GM23338 (cell line): ENCODE data around the gene NDFIP1. TPM values are rescaled to one million over a fixed set of nuclear protein-coding genes. Genes with fewer than 3 reads are reported as not detected.

Experiments
- ATAC-seq: fragments of 200-7000 bp; cut with Tn5 transposase; 3 replicates; pipeline ENCODE4 v1.9.1; 2020
- DNase-seq: peaks from one replicate; pipeline ENCODE4 v3.0.0-alpha.2; 2015; ENCODE audit warnings: low spot score
- H2AFZ ChIP-seq: fragments of 200-600 bp; sonication (generic); 2 replicates; pipeline ENCODE4 v1.8.0; 2016; ENCODE audit warnings: antibody characterized with exemption, mild to moderate bottlenecking, moderate library complexity
- H3F3A ChIP-seq: fragments of 200-600 bp; sonication (generic); replicated peaks from 2 replicates; pipeline ENCODE4 v1.8.0; 2017; ENCODE audit warnings: antibody characterized with exemption, mixed run types, low read depth
- H3K27ac ChIP-seq: fragments of 200-600 bp; sonication (generic); 2 replicates; pipeline ENCODE4 v1.6.1; 2016; ENCODE audit warnings: low read depth
- H3K27me3 ChIP-seq: fragments of 200-600 bp; sonication (generic); 2 replicates; pipeline ENCODE4 v1.8.0; 2016; ENCODE audit warnings: mild to moderate bottlenecking, mixed run types, moderate library complexity; ENCODE audit not compliant: insufficient read depth
- H3K36me3 ChIP-seq: fragments of 200-600 bp; sonication (generic); 2 replicates; pipeline ENCODE4 v1.8.0; 2016; ENCODE audit warnings: mild to moderate bottlenecking; ENCODE audit not compliant: insufficient read depth
- H3K4me1 ChIP-seq: fragments of 200-600 bp; sonication (generic); 2 replicates; pipeline ENCODE4 v1.8.0; 2016; ENCODE audit warnings: mild to moderate bottlenecking, moderate library complexity; ENCODE audit not compliant: insufficient read depth
- H3K4me2 ChIP-seq: fragments of 200-600 bp; sonication (generic); 2 replicates; pipeline ENCODE4 v1.7.1; 2017; ENCODE audit warnings: mixed run types
- H3K4me3 ChIP-seq: fragments of 200-600 bp; sonication (generic); 2 replicates; pipeline ENCODE4 v1.6.1; 2016; ENCODE audit warnings: mixed run types
- H3K79me2 ChIP-seq: fragments of 200-600 bp; sonication (generic); replicated peaks from 2 replicates; pipeline ENCODE4 v1.8.0; 2017; ENCODE audit warnings: mild to moderate bottlenecking; ENCODE audit not compliant: insufficient read depth
- H3K9me2 ChIP-seq: fragments of 200-600 bp; sonication (generic); 2 replicates; pipeline ENCODE4 v1.8.0; 2017; ENCODE audit not compliant: insufficient read depth
- H4K20me1 ChIP-seq: fragments of 200-600 bp; sonication (generic); replicated peaks from 2 replicates; pipeline ENCODE4 v1.8.0; 2017; ENCODE audit warnings: mild to moderate bottlenecking; ENCODE audit not compliant: insufficient read depth
- H3K27ac Mint-ChIP-seq: 2 replicates; pipeline ENCODE4 v1.8.0; 2020; ENCODE audit warnings: inconsistent platforms, mild to moderate bottlenecking, moderate library complexity, mixed read lengths
- H3K27me3 Mint-ChIP-seq: 3 replicates; pipeline ENCODE4 v1.8.0; 2022; ENCODE audit warnings: low read depth, mild to moderate bottlenecking, moderate library complexity, mixed read lengths, inconsistent platforms; ENCODE audit not compliant: insufficient read depth, poor library complexity
- H3K36me3 Mint-ChIP-seq: 3 replicates; pipeline ENCODE4 v1.8.0; 2021; ENCODE audit warnings: low read depth, mild to moderate bottlenecking, inconsistent platforms, moderate library complexity, mixed read lengths
- H3K4me1 Mint-ChIP-seq: 3 replicates; pipeline ENCODE4 v1.8.0; 2020; ENCODE audit warnings: mild to moderate bottlenecking, inconsistent platforms, mixed read lengths
- H3K4me3 Mint-ChIP-seq: 3 replicates; pipeline ENCODE4 v1.8.0; 2021; ENCODE audit warnings: moderate library complexity, mild to moderate bottlenecking, inconsistent platforms, mixed read lengths
- H3K9me3 Mint-ChIP-seq: 3 replicates; pipeline ENCODE4 v1.8.0; 2020; ENCODE audit warnings: moderate library complexity, mild to moderate bottlenecking, inconsistent platforms, mixed read lengths
- CTCF ChIP-seq, 2 experiments: fragments of 200-600 bp in 1 of 2; sonication (generic) in 1 of 2; conservative IDR thresholded peaks; 2 replicates each; pipeline versions ENCODE4 v1.5.1 to v1.6.1; 2016 to 2017; ENCODE audit warnings: antibody characterized with exemption in 2 of 2, low read depth in 2 of 2, mild to moderate bottlenecking in 2 of 2, moderate library complexity in 1 of 2
- ETS1 ChIP-seq: IDR thresholded peaks from 2 replicates; pipeline ENCODE4 v1.6.1; 2016; ENCODE audit warnings: antibody characterized with exemption
- EZH2 ChIP-seq: fragments of 200-600 bp; sonication (generic); IDR thresholded peaks from one replicate; pipeline ENCODE4 v1.8.0; 2017; ENCODE audit warnings: antibody characterized with exemption, mild to moderate bottlenecking, low read depth; ENCODE audit not compliant: unreplicated experiment
- JUNB ChIP-seq: IDR thresholded peaks from one replicate; pipeline ENCODE4 v1.6.1; 2016; ENCODE audit warnings: antibody characterized with exemption; ENCODE audit not compliant: unreplicated experiment
- NANOG ChIP-seq: IDR thresholded peaks from 2 replicates; pipeline ENCODE4 v1.6.1; 2016; ENCODE audit warnings: antibody characterized with exemption, borderline replicate concordance
- REST ChIP-seq: IDR thresholded peaks from one replicate; pipeline ENCODE4 v1.6.1; 2018; ENCODE audit warnings: antibody characterized with exemption; ENCODE audit not compliant: unreplicated experiment
- ZNF114 ChIP-seq: fragments of 250-450 bp; sonication (Bioruptor Pico); IDR thresholded peaks from 2 replicates; pipeline ENCODE4 v1.5.0; 2020; ENCODE audit warnings: mild to moderate bottlenecking, moderate library complexity
- ZNF331 ChIP-seq: fragments of 250-450 bp; sonication (Bioruptor Pico); IDR thresholded peaks from 2 replicates; pipeline ENCODE4 v1.5.0; 2020; ENCODE audit warnings: low read depth, mild to moderate bottlenecking, moderate library complexity
- ZNF462 ChIP-seq: fragments of 250-450 bp; sonication (Bioruptor Pico); IDR thresholded peaks from 2 replicates; pipeline ENCODE4 v1.5.0; 2020; ENCODE audit warnings: mild to moderate bottlenecking, moderate library complexity
- polyA plus RNA-seq: library from polyadenylated mRNA; unstranded; fragments of >200 nt; fragmentation: Nextera tagmentation; extraction: Ambion mirVana; gene quantifications from 2 replicates; pipeline ENCODE4 v1.2.1, GENCODE V29; 2016
- total RNA-seq: library from RNA; depleted of rRNA; stranded (reverse); fragments of >200 nt; shearing (Covaris generic); gene quantifications from 2 replicates; pipeline ENCODE4 v1.2.3, GENCODE V29; 2014

NDFIP1 gene
- total and polyA plus RNA-seq, 2 experiments from 2014 or later, result 24.3 to 45.0 TPM

GRCh38 chr5:142098931-142099330 is 9.6 kb upstream of the NDFIP1 start:
- Histone ChIP-seq H3F3A (no peaks in the 10 kb centered on the region), H3K36me3 (no peaks in the 10 kb centered on the region), H3K4me3 (peak overlapping the region; percentile 15; the same call in 1 of the 2 replicates), H3K27ac (no peak overlapping the region), H3K9me2 (peaks cover 8% of the 10 kb centered on the region; the same call in 1 of the 2 replicates), H3K79me2 (no peaks in the 10 kb centered on the region), H3K27me3 (no peaks in the 10 kb centered on the region), H4K20me1 (no peaks in the 10 kb centered on the region), H3K4me1 (peaks cover 20% of the 10 kb centered on the region), H3K4me2 (peak overlapping the region; percentile 58), H2AFZ (no peak overlapping the region)
- H3K4me3 Mint-ChIP-seq, result no peak overlapping the region
- peaks cover 5% of the 10 kb centered on the region for H3K27me3 Mint-ChIP-seq
- DNase-seq (no peak), ATAC-seq (peak; percentile 26; the same call in 1 of the 3 replicates)
- TF ChIP-seq ZNF114 (no peak), ETS1 (no peak), ZNF331 (CRISPR knock-in tag) (no peak), CTCF (conservative IDR thresholded peaks at IDR 0.05; ENCODE audit: low read depth in 2 of 2) (no peak), JUNB (no peak), REST (no peak)
- no peaks in the 10 kb centered on the region; the same call in 2 of the 3 replicates for H3K9me3 Mint-ChIP-seq
- peaks cover 23% of the 10 kb centered on the region for H3K4me1 Mint-ChIP-seq
- peak overlapping the region; percentile 33; the same call in 1 of the 2 replicates for H3K27ac Mint-ChIP-seq
- no peaks in the 10 kb centered on the region for H3K36me3 Mint-ChIP-seq

- no peak for DNase-seq
- Mint-ChIP-seq H3K27me3 (peaks cover 5% of the 10 kb centered on the region), H3K9me3 (no peaks in the 10 kb centered on the region; the same call in 2 of the 3 replicates), H3K27ac (no peak overlapping the region; the same call in 1 of the 2 replicates), H3K36me3 (no peaks in the 10 kb centered on the region), H3K4me1 (peaks cover 23% of the 10 kb centered on the region), H3K4me3 (no peak overlapping the region)
- H3K4me2 ChIP-seq, result no peak overlapping the region
- H3K9me2 ChIP-seq, result peaks cover 8% of the 10 kb centered on the region; the same call in 1 of the 2 replicates
- no peak overlapping the region for H3K4me3 ChIP-seq
- no peak overlapping the region for H3K27ac ChIP-seq
- peaks cover 20% of the 10 kb centered on the region for H3K4me1 ChIP-seq
- no peak overlapping the region for H2AFZ ChIP-seq
- no peaks in the 10 kb centered on the region for H3K27me3 ChIP-seq
- no peaks in the 10 kb centered on the region for H3F3A ChIP-seq
- no peaks in the 10 kb centered on the region for H4K20me1 ChIP-seq
- H3K36me3 ChIP-seq, result no peaks in the 10 kb centered on the region
- H3K79me2 ChIP-seq, result no peaks in the 10 kb centered on the region
- no peak for ATAC-seq
- TF ChIP-seq NANOG, result no peak
- TF ChIP-seq JUNB, result no peak
- TF ChIP-seq ZNF462, result no peak
- TF ChIP-seq EZH2, result no peak
These were observed 8.3 kb upstream of the NDFIP1 start for GRCh38 chr5:142100307-142100706.
